HCT116 (cell line): Measurements from ENCODE around the gene IPO5. TPM values are rescaled to one million over a fixed set of nuclear protein-coding genes. Genes with fewer than 3 reads are reported as not detected.

Experiments used
- ATAC-seq: fragments of 200-7000 bp; cut with Tn5 transposase; 2 replicates; pipeline ENCODE4 v1.9.1; 2020; ENCODE audit warnings: mild to moderate bottlenecking, moderate library complexity
- BruUV-seq: library from RNA; stranded (reverse); fragments of 400-500 nt; replicated peaks from 2 replicates; lab custom pipeline; 2021; lab: Mats Ljungman, UMichigan
- CTCF ChIA-PET: fragments of 300-600 bp; sonication (Branson Sonifier 250); formaldehyde crosslinking; loops from one replicate; lab custom pipeline; 2021; ENCODE audit warnings: antibody characterized with exemption; lab: Charles Lee
- POLR2A ChIA-PET: fragments of 300-600, 350-600 bp; sonication (Branson Sonifier 250); formaldehyde crosslinking; loops from one replicate; lab custom pipeline; 2021; ENCODE audit warnings: antibody characterized with exemption; lab: Charles Lee
- RAD21 ChIA-PET, 2 experiments: fragments of 300-600 bp; sonication (Branson Sonifier 250); formaldehyde crosslinking; loops; one replicate each; lab custom pipeline; 2023; ENCODE audit warnings: low total read pairs in 2 of 2; ENCODE audit not compliant: uncharacterized antibody in 2 of 2, unreplicated experiment in 2 of 2, low non-redundant PET in 1 of 2; lab: Charles Lee
- DNase-seq: peaks from one replicate; pipeline ENCODE4 v3.0.0-alpha.2; 2010; ENCODE audit warnings: low read depth, low spot score
- H2AFZ ChIP-seq: fragments of 200-600 bp; shearing (Covaris generic), sonication (generic); 2 replicates; pipeline ENCODE4 v1.6.1; 2017; ENCODE audit warnings: low read depth, mixed run types, mixed read lengths, antibody characterized with exemption, low read length; ENCODE audit not compliant: poor library complexity, severe bottlenecking
- H3K27ac ChIP-seq: 2 replicates; pipeline ENCODE4 v1.5.1; 2012; ENCODE audit warnings: low read depth, low read length
- H3K27me3 ChIP-seq: fragments of 200-600 bp; sonication (generic); 2 replicates; pipeline ENCODE4 v1.6.1; 2016; ENCODE audit warnings: mixed run types, low read length, mixed read lengths; ENCODE audit not compliant: insufficient read depth
- H3K36me3 ChIP-seq, 2 experiments: fragments of 200-500 bp in 1 of 2; fragments of 200-600 bp in 1 of 2; sonication (Bioruptor generic) in 1 of 2; sonication (generic) in 1 of 2; 2 replicates each; pipeline versions ENCODE4 v1.5.1 to v1.6.1; 2014 to 2016; ENCODE audit warnings: low read length in 2 of 2, inconsistent platforms in 1 of 2, mixed read lengths in 1 of 2, mixed run types in 1 of 2; ENCODE audit not compliant: insufficient read depth in 2 of 2, control insufficient read depth in 1 of 2
- H3K4me1 ChIP-seq, 2 experiments: fragments of 200-600 bp in 1 of 2; sonication (generic) in 1 of 2; 2 replicates each; pipeline versions ENCODE4 v1.5.1 to v1.6.1; 2012 to 2017; ENCODE audit warnings: low read length in 2 of 2, inconsistent platforms in 1 of 2, mild to moderate bottlenecking in 1 of 2, mixed read lengths in 1 of 2, mixed run types in 1 of 2, moderate library complexity in 1 of 2; ENCODE audit not compliant: insufficient read depth in 2 of 2, control insufficient read depth in 1 of 2
- H3K4me2 ChIP-seq: fragments of 200-600 bp; sonication (generic); 2 replicates; pipeline ENCODE4 v1.6.1; 2017; ENCODE audit warnings: mixed run types, low read length, mixed read lengths
- H3K4me3 ChIP-seq, 2 experiments: fragments of 200-600 bp in 1 of 2; sonication (generic) in 1 of 2; replicated peaks in 1 of 2; 2 replicates each; pipeline ENCODE4 v1.5.1; 2011 to 2016; ENCODE audit warnings: low read length in 2 of 2, control low read depth in 1 of 2, low read depth in 1 of 2, mild to moderate bottlenecking in 1 of 2, mixed read lengths in 1 of 2, mixed run types in 1 of 2
- H3K79me2 ChIP-seq: fragments of 200-600 bp; sonication (generic); 2 replicates; pipeline ENCODE4 v1.6.1; 2017; ENCODE audit warnings: mild to moderate bottlenecking, mixed run types, low read length, moderate library complexity, mixed read lengths; ENCODE audit not compliant: insufficient read depth
- H3K9ac ChIP-seq: fragments of 200-600 bp; sonication (generic); 2 replicates; pipeline ENCODE4 v1.6.1; 2016; ENCODE audit warnings: low read length, mixed read lengths
- H3K9me2 ChIP-seq: fragments of 200-600 bp; sonication (generic), shearing (Covaris generic); 2 replicates; pipeline ENCODE4 v1.6.1; 2017; ENCODE audit warnings: mixed run types, mild to moderate bottlenecking, moderate library complexity; ENCODE audit not compliant: insufficient read depth
- H3K9me3 ChIP-seq, 2 experiments: fragments of 200-500 bp in 1 of 2; fragments of 200-600 bp in 1 of 2; sonication (Bioruptor generic) in 1 of 2; sonication (generic) in 1 of 2; 2 replicates each; pipeline ENCODE4 v1.6.1; 2014 to 2017; ENCODE audit warnings: low read length in 2 of 2, mixed read lengths in 2 of 2, inconsistent platforms in 1 of 2, low read depth in 1 of 2, mild to moderate bottlenecking in 1 of 2, mixed run types in 1 of 2, moderate library complexity in 1 of 2; ENCODE audit not compliant: control insufficient read depth in 1 of 2, insufficient read depth in 1 of 2
- H4K20me1 ChIP-seq: fragments of 200-600 bp; sonication (generic), shearing (Covaris generic); 2 replicates; pipeline ENCODE4 v1.6.1; 2017; ENCODE audit warnings: mixed run types, mild to moderate bottlenecking, moderate library complexity; ENCODE audit not compliant: insufficient read depth
- ATF3 ChIP-seq: IDR thresholded peaks from 2 replicates; pipeline ENCODE4 v1.6.1; 2012
- CBX3 ChIP-seq: IDR thresholded peaks from 2 replicates; pipeline ENCODE4 v1.6.1; 2012; ENCODE audit warnings: low read depth
- CEBPB ChIP-seq: IDR thresholded peaks from 2 replicates; pipeline ENCODE4 v1.6.1; 2012; ENCODE audit warnings: low read depth
- ELF1 ChIP-seq: IDR thresholded peaks from 2 replicates; pipeline ENCODE4 v1.6.1; 2012; ENCODE audit warnings: low read depth, borderline replicate concordance
- FOSL1 ChIP-seq: IDR thresholded peaks from 2 replicates; pipeline ENCODE4 v1.6.1; 2012; ENCODE audit warnings: low read depth
- JUND ChIP-seq: IDR thresholded peaks from 2 replicates; pipeline ENCODE4 v1.6.1; 2012
- MAX ChIP-seq: IDR thresholded peaks from 2 replicates; pipeline ENCODE4 v1.6.1; 2012
- RAD21 ChIP-seq: IDR thresholded peaks from 2 replicates; pipeline ENCODE4 v1.6.1; 2012; ENCODE audit warnings: low read depth, mild to moderate bottlenecking
- SIN3A ChIP-seq: IDR thresholded peaks from 2 replicates; pipeline ENCODE4 v1.6.1; 2012; ENCODE audit warnings: low read depth
- SP1 ChIP-seq: IDR thresholded peaks from 2 replicates; pipeline ENCODE4 v1.6.1; 2012; ENCODE audit warnings: low read depth
- SRF ChIP-seq: IDR thresholded peaks from 2 replicates; pipeline ENCODE4 v1.6.1; 2012; ENCODE audit warnings: low read depth
- YY1 ChIP-seq: IDR thresholded peaks from 2 replicates; pipeline ENCODE4 v1.6.1; 2011; ENCODE audit warnings: low read length, low read depth, moderate library complexity, mild to moderate bottlenecking; ENCODE audit not compliant: insufficient replicate concordance; ENCODE audit errors: extremely low read depth
- ZFX ChIP-seq: fragments of 450-650 bp; IDR thresholded peaks from 2 replicates; pipeline ENCODE4 v1.6.1; 2017
- intact Hi-C: fragments of 100-400 bp; cut with micrococcal nuclease; formaldehyde crosslinking; loops from 2 replicates; pipeline ENCODE4 v1.10.0; 2022
- total RNA-seq: library from RNA; stranded (reverse); gene quantifications from one replicate; pipeline ENCODE4 v1.2.1, GENCODE V29; 2021; ENCODE audit not compliant: unreplicated experiment
- TF ChIP-seq, protein P1 (sequence below), 3 experiments: fragments of 200-600 bp in 1 of 3; sonication (generic) in 1 of 3; IDR thresholded peaks in 2 of 3; conservative IDR thresholded peaks in 1 of 3; 2 replicates each; pipeline ENCODE4 v1.5.1; 2012 to 2017; ENCODE audit warnings: low read depth in 2 of 3, low read length in 2 of 3, antibody characterized with exemption in 1 of 3, borderline replicate concordance in 1 of 3, control low read depth in 1 of 3, mild to moderate bottlenecking in 1 of 3, mixed read lengths in 1 of 3, mixed run types in 1 of 3, moderate library complexity in 1 of 3; ENCODE audit not compliant: insufficient read depth in 1 of 3
- TF ChIP-seq, protein P2 (sequence below): IDR thresholded peaks from 2 replicates; pipeline ENCODE4 v1.6.1; 2011; ENCODE audit warnings: mild to moderate bottlenecking, low read length, moderate library complexity; ENCODE audit not compliant: insufficient replicate concordance; ENCODE audit errors: extremely low read depth

Gene IPO5
- total RNA-seq, 1 experiment from 2014 or later = 237 TPM

- no peaks in the 10 kb centered on the region for H3K9me2 ChIP-seq
- H3K9me3 ChIP-seq = no peaks in the 10 kb centered on the region
- no peaks in the 10 kb centered on the region for H3K36me3 ChIP-seq
- no peaks in the 10 kb centered on the region for H3K27me3 ChIP-seq
- H3K9ac ChIP-seq = no peak overlapping the region
- ATAC-seq (no peak), DNase-seq (no peak)
- H4K20me1 ChIP-seq = no peaks in the 10 kb centered on the region
- POLR2A ChIA-PET = no interaction called here
- H3K4me2 ChIP-seq = no peak overlapping the region
- RAD21 ChIA-PET = no interaction called here
- no peak overlapping the region for H3K4me3 ChIP-seq
- H2AFZ ChIP-seq = no peak overlapping the region
- no peaks in the 10 kb centered on the region for H3K4me1 ChIP-seq
- BruUV-seq = no TSS peak
- no peak overlapping the region for H3K27ac ChIP-seq
- no peaks in the 10 kb centered on the region for H3K79me2 ChIP-seq
- intact Hi-C loops = no loop called here
- CTCF ChIA-PET = no interaction called here
- TF ChIP-seq RAD21 (no peak), SP1 (no peak), FOSL1 (no peak)
- TF ChIP-seq, protein P1, sequence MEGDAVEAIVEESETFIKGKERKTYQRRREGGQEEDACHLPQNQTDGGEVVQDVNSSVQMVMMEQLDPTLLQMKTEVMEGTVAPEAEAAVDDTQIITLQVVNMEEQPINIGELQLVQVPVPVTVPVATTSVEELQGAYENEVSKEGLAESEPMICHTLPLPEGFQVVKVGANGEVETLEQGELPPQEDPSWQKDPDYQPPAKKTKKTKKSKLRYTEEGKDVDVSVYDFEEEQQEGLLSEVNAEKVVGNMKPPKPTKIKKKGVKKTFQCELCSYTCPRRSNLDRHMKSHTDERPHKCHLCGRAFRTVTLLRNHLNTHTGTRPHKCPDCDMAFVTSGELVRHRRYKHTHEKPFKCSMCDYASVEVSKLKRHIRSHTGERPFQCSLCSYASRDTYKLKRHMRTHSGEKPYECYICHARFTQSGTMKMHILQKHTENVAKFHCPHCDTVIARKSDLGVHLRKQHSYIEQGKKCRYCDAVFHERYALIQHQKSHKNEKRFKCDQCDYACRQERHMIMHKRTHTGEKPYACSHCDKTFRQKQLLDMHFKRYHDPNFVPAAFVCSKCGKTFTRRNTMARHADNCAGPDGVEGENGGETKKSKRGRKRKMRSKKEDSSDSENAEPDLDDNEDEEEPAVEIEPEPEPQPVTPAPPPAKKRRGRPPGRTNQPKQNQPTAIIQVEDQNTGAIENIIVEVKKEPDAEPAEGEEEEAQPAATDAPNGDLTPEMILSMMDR (IDR thresholded peaks at IDR 0.05 in 2 of 3, conservative IDR thresholded peaks at IDR 0.05 in 1 of 3; ENCODE audit: borderline replicate concordance in 1 of 3, insufficient read depth in 1 of 3, low read depth in 2 of 3, low read length in 2 of 3) = no peak
Measured at GRCh38 chr13:97932036-97932435, 21.4 kb upstream of the IPO5 start.

DNA sequence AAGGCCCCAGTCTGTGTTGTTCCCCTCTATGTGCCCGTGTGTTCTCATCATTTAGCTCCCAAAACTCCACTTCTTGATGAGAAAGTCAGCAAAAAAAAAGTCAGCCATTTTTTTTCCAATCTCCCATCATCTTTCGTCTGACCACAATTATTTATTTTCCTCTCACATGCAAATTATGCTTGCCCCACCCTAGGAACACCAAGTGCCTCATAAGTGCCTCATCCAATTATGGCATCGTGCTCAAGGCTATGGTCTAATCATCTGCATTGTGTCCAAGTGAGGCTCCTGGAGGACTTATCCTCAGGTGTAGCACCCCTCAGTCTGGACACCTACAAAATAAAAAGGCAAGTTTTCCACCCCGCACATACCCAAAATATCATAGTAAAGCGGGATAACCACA lies 20.8 kb upstream of the IPO5 start:
- DNase-seq = no peak
- intact Hi-C loops = no loop called here
- no peak overlapping the region for H3K4me3 ChIP-seq
- H3K36me3 ChIP-seq = no peaks in the 10 kb centered on the region
- POLR2A ChIA-PET = no interaction called here
- H3K27me3 ChIP-seq = no peaks in the 10 kb centered on the region
- no peaks in the 10 kb centered on the region for H4K20me1 ChIP-seq
- no peak overlapping the region for H2AFZ ChIP-seq
- BruUV-seq = no TSS peak
- no peak overlapping the region for H3K27ac ChIP-seq
- H3K9me2 ChIP-seq = no peaks in the 10 kb centered on the region
- CTCF ChIA-PET = no interaction called here
- H3K9ac ChIP-seq = no peak overlapping the region
- no peaks in the 10 kb centered on the region for H3K9me3 ChIP-seq
- RAD21 ChIA-PET = no interaction called here
- H3K4me1 ChIP-seq = no peaks in the 10 kb centered on the region
- no peaks in the 10 kb centered on the region for H3K79me2 ChIP-seq
- ATAC-seq = no peak
- no peak overlapping the region for H3K4me2 ChIP-seq
- TF ChIP-seq YY1 (no peak), ZFX (no peak), CBX3 (no peak), JUND (no peak), FOSL1 (no peak), SRF (no peak), CEBPB (no peak), ATF3 (no peak), ELF1 (no peak), MAX (no peak), SIN3A (no peak)
- TF ChIP-seq, protein P2, sequence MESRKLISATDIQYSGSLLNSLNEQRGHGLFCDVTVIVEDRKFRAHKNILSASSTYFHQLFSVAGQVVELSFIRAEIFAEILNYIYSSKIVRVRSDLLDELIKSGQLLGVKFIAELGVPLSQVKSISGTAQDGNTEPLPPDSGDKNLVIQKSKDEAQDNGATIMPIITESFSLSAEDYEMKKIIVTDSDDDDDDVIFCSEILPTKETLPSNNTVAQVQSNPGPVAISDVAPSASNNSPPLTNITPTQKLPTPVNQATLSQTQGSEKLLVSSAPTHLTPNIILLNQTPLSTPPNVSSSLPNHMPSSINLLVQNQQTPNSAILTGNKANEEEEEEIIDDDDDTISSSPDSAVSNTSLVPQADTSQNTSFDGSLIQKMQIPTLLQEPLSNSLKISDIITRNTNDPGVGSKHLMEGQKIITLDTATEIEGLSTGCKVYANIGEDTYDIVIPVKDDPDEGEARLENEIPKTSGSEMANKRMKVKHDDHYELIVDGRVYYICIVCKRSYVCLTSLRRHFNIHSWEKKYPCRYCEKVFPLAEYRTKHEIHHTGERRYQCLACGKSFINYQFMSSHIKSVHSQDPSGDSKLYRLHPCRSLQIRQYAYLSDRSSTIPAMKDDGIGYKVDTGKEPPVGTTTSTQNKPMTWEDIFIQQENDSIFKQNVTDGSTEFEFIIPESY = no peak
- TF ChIP-seq, protein P1 (IDR thresholded peaks at IDR 0.05 in 2 of 3, conservative IDR thresholded peaks at IDR 0.05 in 1 of 3; ENCODE audit: borderline replicate concordance in 1 of 3, insufficient read depth in 1 of 3, low read depth in 2 of 3, low read length in 2 of 3) = no peak
